Nephron (organoid): Measurements from ENCODE around the gene TM4SF4.
A peak's percentile ranks its signal among the peaks of the same experiment; 100 is the strongest.

Experiments
- H3K27ac Mint-ChIP-seq, 3 experiments: 2 replicates each; pipeline ENCODE4 v1.8.0; 2020; ENCODE audit warnings: mixed read lengths in 3 of 3, mild to moderate bottlenecking in 2 of 3, moderate library complexity in 1 of 3
- H3K27me3 Mint-ChIP-seq: 2 replicates; pipeline ENCODE4 v1.8.0; 2021; ENCODE audit warnings: low read depth, mild to moderate bottlenecking, moderate library complexity, mixed read lengths
- H3K36me3 Mint-ChIP-seq: 2 replicates; pipeline ENCODE4 v1.8.0; 2020; ENCODE audit warnings: low read depth, mixed read lengths
- H3K4me1 Mint-ChIP-seq: 2 replicates; pipeline ENCODE4 v1.8.0; 2020; ENCODE audit warnings: mixed read lengths
- H3K4me3 Mint-ChIP-seq, 3 experiments: 2 replicates each; pipeline ENCODE4 v1.8.0; 2020; ENCODE audit warnings: mild to moderate bottlenecking in 3 of 3, mixed read lengths in 3 of 3, moderate library complexity in 2 of 3
- H3K9me3 Mint-ChIP-seq: 2 replicates; pipeline ENCODE4 v1.8.0; 2020; ENCODE audit warnings: mixed read lengths
- CTCF ChIP-seq, 3 experiments: fragments of 200-600 bp; sonication (generic); IDR thresholded peaks; one replicate each; pipeline ENCODE4 v1.5.0; 2021; ENCODE audit warnings: antibody characterized with exemption in 3 of 3; ENCODE audit not compliant: unreplicated experiment in 3 of 3

TM4SF4 gene

GRCh38 chr3:149450281-149450680 lies 24.2 kb upstream of the TM4SF4 start:
- H3K36me3 Mint-ChIP-seq = peaks cover 7% of the 10 kb centered on the region
- H3K27me3 Mint-ChIP-seq = no peaks in the 10 kb centered on the region
- peak overlapping the region in 1 of 3 experiments; percentile 7 for H3K4me3 Mint-ChIP-seq
- H3K9me3 Mint-ChIP-seq = peaks cover 30% of the 10 kb centered on the region
- no peak for TF ChIP-seq CTCF (IDR thresholded peaks at IDR 0.05; ENCODE audit: unreplicated experiment in 3 of 3)
- peaks cover 42% of the 10 kb centered on the region for H3K4me1 Mint-ChIP-seq
- H3K27ac Mint-ChIP-seq = peak overlapping the region; percentile 93 to 97 (median 95)

- H3K9me3 Mint-ChIP-seq = peaks cover 30% of the 10 kb centered on the region
Measured at GRCh38 chr3:149452036-149452435, 22.5 kb upstream of the TM4SF4 start.

GRCh38 chr3:149453140-149453805 lies 21.2 kb upstream of the TM4SF4 start:
- Mint-ChIP-seq H3K4me3 (no peak overlapping the region), H3K27me3 (no peaks in the 10 kb centered on the region), H3K4me1 (peaks cover 36% of the 10 kb centered on the region), H3K36me3 (peaks cover 7% of the 10 kb centered on the region), H3K27ac (peak overlapping the region; percentile 29 to 37 (median 30)), H3K9me3 (peaks cover 30% of the 10 kb centered on the region)
- no peak for TF ChIP-seq CTCF (IDR thresholded peaks at IDR 0.05; ENCODE audit: unreplicated experiment in 3 of 3)

More at GRCh38 chr3:149452036-149452435, 22.5 kb upstream of the TM4SF4 start:
- no peak overlapping the region for H3K27ac Mint-ChIP-seq
- no peak overlapping the region for H3K4me3 Mint-ChIP-seq
- peaks cover 38% of the 10 kb centered on the region for H3K4me1 Mint-ChIP-seq
- H3K36me3 Mint-ChIP-seq = peaks cover 7% of the 10 kb centered on the region
- no peaks in the 10 kb centered on the region for H3K27me3 Mint-ChIP-seq
- no peak for TF ChIP-seq CTCF (IDR thresholded peaks at IDR 0.05; ENCODE audit: unreplicated experiment in 3 of 3)

GRCh38 chr3:149454746-149455145 lies 19.8 kb upstream of the TM4SF4 start:
- Mint-ChIP-seq H3K4me1 (peaks cover 29% of the 10 kb centered on the region), H3K27me3 (no peaks in the 10 kb centered on the region), H3K4me3 (no peak overlapping the region), H3K9me3 (peaks cover 30% of the 10 kb centered on the region), H3K27ac (peak overlapping the region; percentile 24 to 90 (median 74)), H3K36me3 (peaks cover 7% of the 10 kb centered on the region)
- TF ChIP-seq CTCF (IDR thresholded peaks at IDR 0.05; ENCODE audit: unreplicated experiment in 3 of 3) = no peak

GRCh38 chr3:149455366-149455765 lies 19.1 kb upstream of the TM4SF4 start:
- no peak for TF ChIP-seq CTCF (IDR thresholded peaks at IDR 0.05; ENCODE audit: unreplicated experiment in 3 of 3)
- Mint-ChIP-seq H3K4me3 (no peak overlapping the region), H3K4me1 (peaks cover 28% of the 10 kb centered on the region), H3K36me3 (peaks cover 7% of the 10 kb centered on the region), H3K27me3 (no peaks in the 10 kb centered on the region), H3K9me3 (peaks cover 29% of the 10 kb centered on the region), H3K27ac (peak overlapping the region; percentile 24 to 90 (median 74))

- TF ChIP-seq CTCF (IDR thresholded peaks at IDR 0.05; ENCODE audit: unreplicated experiment in 3 of 3) = no peak
- Mint-ChIP-seq H3K27ac (peak overlapping the region in 2 of 3 experiments; percentile 74 to 90), H3K27me3 (no peaks in the 10 kb centered on the region), H3K9me3 (peaks cover 25% of the 10 kb centered on the region), H3K4me3 (no peak overlapping the region), H3K36me3 (peaks cover 7% of the 10 kb centered on the region), H3K4me1 (peaks cover 23% of the 10 kb centered on the region)
Measured at GRCh38 chr3:149455989-149456388, 18.5 kb upstream of the TM4SF4 start.
